Loucy (cell line): ENCODE results near the gene BOLA3.

Experiments used
- H2AFZ ChIP-seq: fragments of 200-600 bp; sonication (generic); 2 replicates; pipeline ENCODE4 v1.6.0; 2016; ENCODE audit warnings: antibody characterized with exemption, mild to moderate bottlenecking, low read length, moderate library complexity
- H3F3A ChIP-seq: fragments of 200-600 bp; 2 replicates; pipeline ENCODE4 v1.6.0; 2016; ENCODE audit warnings: antibody characterized with exemption, low read depth, mild to moderate bottlenecking
- H3K27me3 ChIP-seq: fragments of 200-600 bp; sonication (generic); 2 replicates; pipeline ENCODE4 v1.6.1; 2014; ENCODE audit warnings: low read length, mild to moderate bottlenecking; ENCODE audit not compliant: insufficient read depth, poor library complexity, severe bottlenecking
- H3K36me3 ChIP-seq: fragments of 200-600 bp; sonication (generic); 2 replicates; pipeline ENCODE4 v1.6.1; 2016; ENCODE audit warnings: low read length; ENCODE audit not compliant: insufficient read depth
- H3K4me1 ChIP-seq: fragments of 200-600 bp; sonication (generic); 2 replicates; pipeline ENCODE4 v1.5.1; 2014; ENCODE audit warnings: low read length, mild to moderate bottlenecking; ENCODE audit not compliant: insufficient read depth, poor library complexity, severe bottlenecking
- H3K4me2 ChIP-seq: fragments of 200-600 bp; sonication (generic); 2 replicates; pipeline ENCODE4 v1.6.0; 2014; ENCODE audit warnings: antibody characterized with exemption, low read length, low read depth, mild to moderate bottlenecking; ENCODE audit not compliant: poor library complexity, severe bottlenecking
- H3K4me3 ChIP-seq: fragments of 200-600 bp; sonication (generic); 2 replicates; pipeline ENCODE4 v1.5.1; 2014; ENCODE audit warnings: low read length, mild to moderate bottlenecking, mixed read lengths; ENCODE audit not compliant: poor library complexity, severe bottlenecking
- H3K79me2 ChIP-seq: fragments of 200-600 bp; sonication (generic); 2 replicates; pipeline ENCODE4 v1.6.1; 2014; ENCODE audit warnings: low read length; ENCODE audit not compliant: insufficient read depth
- H3K9ac ChIP-seq: fragments of 200-600 bp; sonication (generic); 2 replicates; pipeline ENCODE4 v1.6.0; 2014; ENCODE audit warnings: mild to moderate bottlenecking, low read depth, low read length, moderate library complexity; ENCODE audit not compliant: poor library complexity, severe bottlenecking
- H3K9me2 ChIP-seq: fragments of 200-600 bp; sonication (generic); replicated peaks from 2 replicates; pipeline ENCODE4 v1.6.1; 2016; ENCODE audit warnings: low read depth, low read length, mixed read lengths
- H3K9me3 ChIP-seq: fragments of 200-600 bp; sonication (generic); 2 replicates; pipeline ENCODE4 v1.6.1; 2014; ENCODE audit warnings: mild to moderate bottlenecking, antibody characterized with exemption, low read length, low read depth; ENCODE audit not compliant: insufficient read depth
- H4K20me1 ChIP-seq: fragments of 200-600 bp; sonication (generic); 2 replicates; pipeline ENCODE4 v1.6.0; 2014; ENCODE audit warnings: antibody characterized with exemption, low read length, mild to moderate bottlenecking; ENCODE audit not compliant: insufficient read depth, poor library complexity, severe bottlenecking
- EZH2phosphoT487 ChIP-seq: fragments of 200-600 bp; IDR thresholded peaks from 2 replicates; pipeline ENCODE4 v1.6.1; 2018; ENCODE audit warnings: antibody characterized with exemption, mild to moderate bottlenecking, moderate library complexity, borderline replicate concordance
- TF ChIP-seq, protein P1 (sequence below): fragments of 200-600 bp; sonication (generic); conservative IDR thresholded peaks from 2 replicates; pipeline ENCODE4 v1.5.1; 2014; ENCODE audit warnings: mild to moderate bottlenecking, antibody characterized with exemption, low read length

BOLA3 gene

DNA sequence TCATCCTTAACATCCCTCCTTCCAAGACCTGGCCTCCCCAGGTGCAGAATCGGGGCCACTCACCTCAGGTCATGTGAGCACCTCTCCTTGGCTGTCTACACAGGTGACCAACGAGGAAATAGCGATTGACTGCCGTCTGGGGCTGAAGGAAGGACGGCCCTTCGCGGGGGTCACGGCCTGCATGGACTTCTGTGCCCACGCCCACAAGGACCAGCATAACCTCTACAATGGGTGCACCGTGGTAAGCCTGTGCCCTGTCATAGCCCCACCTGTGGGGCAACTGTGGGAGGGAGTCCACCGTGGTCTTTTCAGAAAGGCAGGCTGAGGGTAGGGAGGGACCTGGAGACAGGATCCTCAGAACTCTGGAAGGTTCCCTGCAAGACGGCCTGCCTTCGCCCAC, 54.3 kb downstream of the BOLA3 start:
- Histone ChIP-seq H3K27me3 (no peaks in the 10 kb centered on the region), H3K36me3 (peaks cover 90% of the 10 kb centered on the region; the same call in 1 of the 2 replicates), H4K20me1 (no peaks in the 10 kb centered on the region), H3K9me2 (no peaks in the 10 kb centered on the region), H3K9me3 (no peaks in the 10 kb centered on the region), H3F3A (no peaks in the 10 kb centered on the region), H3K4me2 (no peak overlapping the region), H2AFZ (no peak overlapping the region), H3K4me3 (no peak overlapping the region), H3K9ac (no peak overlapping the region), H3K4me1 (peaks cover 5% of the 10 kb centered on the region), H3K79me2 (no peaks in the 10 kb centered on the region)
- TF ChIP-seq, protein P1, sequence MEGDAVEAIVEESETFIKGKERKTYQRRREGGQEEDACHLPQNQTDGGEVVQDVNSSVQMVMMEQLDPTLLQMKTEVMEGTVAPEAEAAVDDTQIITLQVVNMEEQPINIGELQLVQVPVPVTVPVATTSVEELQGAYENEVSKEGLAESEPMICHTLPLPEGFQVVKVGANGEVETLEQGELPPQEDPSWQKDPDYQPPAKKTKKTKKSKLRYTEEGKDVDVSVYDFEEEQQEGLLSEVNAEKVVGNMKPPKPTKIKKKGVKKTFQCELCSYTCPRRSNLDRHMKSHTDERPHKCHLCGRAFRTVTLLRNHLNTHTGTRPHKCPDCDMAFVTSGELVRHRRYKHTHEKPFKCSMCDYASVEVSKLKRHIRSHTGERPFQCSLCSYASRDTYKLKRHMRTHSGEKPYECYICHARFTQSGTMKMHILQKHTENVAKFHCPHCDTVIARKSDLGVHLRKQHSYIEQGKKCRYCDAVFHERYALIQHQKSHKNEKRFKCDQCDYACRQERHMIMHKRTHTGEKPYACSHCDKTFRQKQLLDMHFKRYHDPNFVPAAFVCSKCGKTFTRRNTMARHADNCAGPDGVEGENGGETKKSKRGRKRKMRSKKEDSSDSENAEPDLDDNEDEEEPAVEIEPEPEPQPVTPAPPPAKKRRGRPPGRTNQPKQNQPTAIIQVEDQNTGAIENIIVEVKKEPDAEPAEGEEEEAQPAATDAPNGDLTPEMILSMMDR, result no peak
- TF ChIP-seq EZH2phosphoT487, result no peak

DNA sequence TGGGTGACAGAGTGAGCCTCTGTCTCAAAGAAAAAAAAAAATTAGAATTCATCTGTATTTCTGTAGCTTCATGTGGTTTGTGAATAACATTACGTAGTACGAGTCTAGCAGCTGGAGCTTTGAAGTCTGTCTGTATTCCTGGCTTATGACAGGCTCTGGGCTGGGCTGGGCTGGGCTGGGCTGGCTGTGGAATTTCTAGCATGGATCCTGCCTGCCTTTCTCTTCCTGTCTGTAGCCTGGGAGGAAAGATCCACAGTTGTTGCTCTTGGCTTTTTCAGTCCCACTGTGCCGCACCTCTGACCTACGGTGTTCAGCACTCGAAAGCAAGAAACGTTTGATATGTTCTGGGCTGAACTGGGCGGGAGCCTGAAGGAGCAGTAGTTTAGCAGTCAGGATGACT, 55.4 kb downstream of the BOLA3 start:
- no peak for TF ChIP-seq EZH2phosphoT487
- TF ChIP-seq, protein P1, result no peak
- H3K4me1 ChIP-seq, result peaks cover 5% of the 10 kb centered on the region
- peaks cover 90% of the 10 kb centered on the region for H3K36me3 ChIP-seq
- H4K20me1 ChIP-seq, result no peaks in the 10 kb centered on the region
- no peak overlapping the region for H3K4me3 ChIP-seq
- no peak overlapping the region for H3K4me2 ChIP-seq
- H3K27me3 ChIP-seq, result no peaks in the 10 kb centered on the region
- H3K79me2 ChIP-seq, result no peaks in the 10 kb centered on the region
- no peaks in the 10 kb centered on the region for H3F3A ChIP-seq
- no peaks in the 10 kb centered on the region for H3K9me3 ChIP-seq
- no peak overlapping the region for H2AFZ ChIP-seq
- no peaks in the 10 kb centered on the region for H3K9me2 ChIP-seq
- H3K9ac ChIP-seq, result no peak overlapping the region

DNA sequence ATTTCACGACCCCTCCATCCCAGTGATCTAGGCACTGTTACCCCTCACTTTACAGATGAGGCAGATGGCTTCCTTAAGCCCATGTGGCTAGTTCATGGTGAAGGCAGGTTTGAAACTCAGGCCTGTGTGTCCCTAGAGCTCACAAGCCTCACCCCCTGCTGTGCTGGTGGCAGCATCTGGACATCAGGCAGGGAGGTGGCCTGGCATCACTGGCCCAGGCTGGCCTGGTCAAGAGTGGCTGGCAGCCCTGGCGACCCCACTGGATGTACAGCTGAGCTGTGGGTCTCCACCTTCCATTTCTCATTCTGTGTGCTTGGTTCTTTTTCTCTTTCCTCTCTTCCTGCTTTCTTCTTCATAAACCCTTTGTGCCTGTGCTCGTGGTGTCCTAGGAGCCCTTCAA, 56.3 kb downstream of the BOLA3 start:
- Histone ChIP-seq H3K9me2 (no peaks in the 10 kb centered on the region), H3K4me2 (no peak overlapping the region), H2AFZ (no peak overlapping the region), H4K20me1 (no peaks in the 10 kb centered on the region), H3K4me1 (peaks cover 5% of the 10 kb centered on the region), H3K4me3 (no peak overlapping the region), H3K79me2 (no peaks in the 10 kb centered on the region), H3K9me3 (no peaks in the 10 kb centered on the region), H3K27me3 (no peaks in the 10 kb centered on the region), H3K9ac (no peak overlapping the region), H3F3A (no peaks in the 10 kb centered on the region), H3K36me3 (peaks cover 96% of the 10 kb centered on the region)
- TF ChIP-seq, protein P1, result no peak
- TF ChIP-seq EZH2phosphoT487, result no peak
